Hematopoietic multipotent progenitor cell treated with erythropoietin and hydrocortisone succinate and interleukin-3 and kit ligand, for 4 days (in vitro differentiated cells): ENCODE data around the gene MARVELD2.
"Not testable (repeated sequence)": the region's sequence is repeated elsewhere in the genome, so short reads cannot be mapped to it uniquely, and the experiment has no call there.

Experiments
- DNase-seq: peaks from one replicate; pipeline ENCODE4 v3.0.0-alpha.2; 2015

Gene MARVELD2

DNA sequence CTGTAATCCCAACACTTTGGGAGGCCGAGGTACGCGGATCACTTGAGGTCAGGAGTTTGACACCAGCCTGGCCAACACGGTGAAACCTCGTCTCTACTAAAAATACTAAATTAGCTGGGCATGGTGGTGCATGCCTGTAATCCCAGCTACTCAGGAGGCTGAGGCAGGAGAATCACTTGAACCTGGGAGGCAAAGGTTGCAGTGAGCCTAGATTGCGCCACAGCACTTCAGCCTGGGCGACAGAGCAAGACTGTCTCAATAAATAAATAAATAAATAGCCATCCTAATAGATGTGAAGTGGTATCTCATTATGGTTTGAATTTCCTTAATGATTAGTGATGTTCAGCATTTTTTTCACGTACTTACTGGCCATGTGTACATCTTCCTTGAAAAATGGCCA, 35.6 kb downstream of the MARVELD2 start:
- not testable (repeated sequence) for DNase-seq

DNA sequence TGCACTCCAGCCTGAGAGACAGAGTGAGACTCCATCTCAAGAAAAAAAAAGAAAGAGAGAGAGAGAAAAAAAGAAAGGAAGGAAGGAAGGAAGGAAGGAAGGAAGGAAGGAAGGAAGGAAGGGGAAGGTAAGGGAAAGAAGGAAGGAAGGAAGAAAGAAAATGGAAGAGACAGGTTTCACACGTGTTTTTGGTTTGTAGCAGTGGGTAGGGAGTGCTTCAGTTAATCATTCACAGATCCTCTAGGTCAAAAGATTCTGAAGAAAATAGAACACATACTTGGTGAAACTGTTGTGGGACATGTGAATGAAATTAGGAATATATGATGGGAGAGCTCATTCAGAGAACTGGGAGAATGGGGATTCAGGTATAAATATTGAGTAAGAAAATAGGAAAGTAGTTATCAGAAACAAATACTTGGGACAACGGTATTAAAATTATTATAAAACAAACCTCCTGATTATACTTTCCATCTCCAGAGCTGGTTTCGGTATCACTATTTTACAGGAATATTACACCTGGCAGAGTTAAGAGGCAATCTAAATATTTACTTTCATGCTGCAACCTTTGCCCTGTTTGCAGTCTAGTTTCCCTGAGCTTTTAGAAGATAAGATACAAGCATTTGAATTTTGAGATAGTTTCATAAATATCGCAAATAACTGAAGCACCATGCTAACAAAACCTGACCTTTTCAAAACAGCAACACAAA, 37.2 kb downstream of the MARVELD2 start:
- no peak for DNase-seq

- not testable (repeated sequence) for DNase-seq
These were observed 38.6 kb downstream of the MARVELD2 start for GRCh38 chr5:69453487-69453886.

GRCh38 chr5:69454460-69455249, 39.7 kb downstream of the MARVELD2 start:
- no peak for DNase-seq

- DNase-seq = not testable (repeated sequence)
These were observed 40.6 kb downstream of the MARVELD2 start for GRCh38 chr5:69455428-69455988.

GRCh38 chr5:69462170-69462569, 47.3 kb downstream of the MARVELD2 start:
- no peak for DNase-seq

DNA sequence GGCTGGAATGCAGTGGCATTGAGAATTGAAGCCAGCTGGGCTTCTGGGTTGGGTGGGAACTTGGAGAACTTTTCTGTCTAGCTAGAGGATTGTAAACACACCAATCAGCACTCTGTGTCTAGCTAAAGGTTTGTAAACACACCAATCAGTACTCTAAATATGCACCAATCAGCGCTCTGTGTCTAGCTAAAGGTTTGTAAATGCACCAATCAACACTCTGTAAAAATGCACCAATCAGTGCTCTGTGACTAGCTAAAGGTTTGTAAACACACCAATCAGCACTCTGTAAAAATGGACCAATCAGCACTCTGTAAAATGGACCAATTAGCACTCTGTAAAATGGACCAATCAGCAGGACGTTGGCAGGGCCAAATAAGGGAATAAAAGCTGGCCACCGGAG, 51.5 kb downstream of the MARVELD2 start:
- not testable (repeated sequence) for DNase-seq

DNA sequence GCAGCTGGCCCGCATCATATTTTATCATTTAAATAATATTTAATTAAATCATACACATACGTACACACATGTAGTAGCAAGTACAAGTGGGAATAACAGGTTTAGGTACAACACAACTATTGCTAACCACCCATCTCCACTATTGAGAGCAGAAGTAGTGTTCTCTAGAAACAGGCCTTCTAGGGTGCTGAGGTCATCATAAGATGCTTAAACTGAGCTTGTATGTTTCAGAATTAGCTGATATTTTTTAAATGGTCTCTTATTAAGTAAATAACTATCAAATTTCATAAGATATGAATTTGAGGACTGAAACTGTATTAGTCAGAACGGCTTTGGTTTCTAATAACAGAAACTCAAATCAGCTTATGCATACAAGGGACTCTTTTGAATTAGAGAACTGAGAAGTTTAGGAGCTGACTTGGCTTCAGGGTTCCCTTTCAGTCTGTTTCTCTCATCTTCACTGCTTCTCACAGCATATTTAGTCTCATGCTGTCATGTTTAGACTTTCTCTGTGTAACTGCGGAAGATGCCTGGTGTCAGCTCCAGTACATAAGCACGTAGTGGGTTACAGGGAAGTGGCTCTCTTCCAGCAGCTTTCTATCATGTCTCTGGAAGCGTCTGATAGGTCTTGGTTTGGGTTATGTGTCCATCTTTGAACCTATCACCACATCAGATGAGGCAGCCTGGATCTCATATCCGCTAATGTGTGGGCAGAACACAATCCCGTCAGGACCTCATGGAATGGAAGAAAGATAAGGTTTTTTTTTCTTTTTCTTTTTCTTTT, 52.7 kb downstream of the MARVELD2 start:
- no peak for DNase-seq

- no peak for DNase-seq
These were observed 53.7 kb downstream of the MARVELD2 start for GRCh38 chr5:69468631-69469030.

GRCh38 chr5:69471516-69471915, 56.6 kb downstream of the MARVELD2 start:
- DNase-seq = not testable (repeated sequence)

- not testable (repeated sequence) for DNase-seq
These were observed 57.7 kb downstream of the MARVELD2 start for GRCh38 chr5:69472535-69473143.

- DNase-seq = no peak
These were observed 62.3 kb downstream of the MARVELD2 start for GRCh38 chr5:69477170-69477569.

DNA sequence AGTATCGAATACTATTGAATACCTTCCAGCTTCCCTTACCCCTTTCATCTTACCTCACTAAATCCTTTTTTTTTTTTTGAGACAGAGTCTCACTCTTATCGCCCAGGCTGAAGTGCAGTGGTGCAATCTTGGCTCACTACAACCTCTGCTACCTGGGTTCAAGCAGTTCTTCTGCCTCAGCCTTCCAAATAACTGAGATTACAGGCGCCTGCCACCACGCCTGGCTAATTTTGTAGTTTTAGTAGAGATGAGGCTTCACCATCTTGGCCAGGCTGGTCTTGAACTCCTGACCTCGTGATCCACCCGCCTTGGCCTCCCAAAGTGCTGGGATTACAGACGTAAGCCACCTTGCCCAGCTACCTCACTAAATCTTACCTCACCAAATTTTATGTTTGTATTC, 63.4 kb downstream of the MARVELD2 start:
- DNase-seq = not testable (repeated sequence)

- peak; percentile 57 for DNase-seq
These were observed 70.0 kb downstream of the MARVELD2 start for GRCh38 chr5:69484891-69485290.

GRCh38 chr5:69485471-69485870, 70.6 kb downstream of the MARVELD2 start:
- DNase-seq = no peak

DNA sequence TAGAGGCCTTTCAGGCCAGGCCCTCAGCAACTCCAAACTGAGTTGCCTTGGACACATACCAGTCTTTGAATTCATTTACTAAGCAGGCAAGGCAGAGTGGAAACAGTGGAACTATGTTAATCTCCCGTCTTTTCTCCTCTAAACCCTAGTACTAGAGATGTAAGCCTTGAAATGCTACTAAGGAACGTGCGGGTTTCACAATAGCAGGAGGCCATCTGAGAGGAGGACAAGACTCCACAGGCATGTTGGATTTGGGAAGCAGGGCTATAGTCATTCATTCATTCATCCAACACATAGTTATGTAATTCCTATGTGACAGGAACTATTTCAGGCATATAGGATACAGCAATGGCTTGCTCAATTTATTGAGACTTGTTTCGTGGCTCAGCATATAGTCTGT, 74.3 kb downstream of the MARVELD2 start:
- no peak for DNase-seq

DNA sequence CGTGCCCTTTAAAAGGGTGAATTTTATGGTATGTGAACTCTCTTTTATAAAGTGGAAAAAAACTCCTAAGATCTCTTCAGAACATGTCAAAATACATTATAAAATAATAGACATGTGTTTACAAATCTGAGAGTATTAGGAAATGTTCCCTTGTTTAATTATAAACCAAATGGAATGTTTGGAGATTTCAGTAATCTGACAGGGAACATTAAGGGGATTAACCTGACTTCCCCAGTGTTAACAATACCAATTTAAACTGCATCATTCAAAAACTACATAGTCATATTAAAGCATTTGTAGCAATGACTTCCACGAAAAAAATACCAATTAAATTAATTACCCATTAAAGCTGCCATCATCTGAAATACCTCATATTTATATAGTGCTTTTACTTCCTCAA, 76.1 kb downstream of the MARVELD2 start:
- DNase-seq = no peak

DNA sequence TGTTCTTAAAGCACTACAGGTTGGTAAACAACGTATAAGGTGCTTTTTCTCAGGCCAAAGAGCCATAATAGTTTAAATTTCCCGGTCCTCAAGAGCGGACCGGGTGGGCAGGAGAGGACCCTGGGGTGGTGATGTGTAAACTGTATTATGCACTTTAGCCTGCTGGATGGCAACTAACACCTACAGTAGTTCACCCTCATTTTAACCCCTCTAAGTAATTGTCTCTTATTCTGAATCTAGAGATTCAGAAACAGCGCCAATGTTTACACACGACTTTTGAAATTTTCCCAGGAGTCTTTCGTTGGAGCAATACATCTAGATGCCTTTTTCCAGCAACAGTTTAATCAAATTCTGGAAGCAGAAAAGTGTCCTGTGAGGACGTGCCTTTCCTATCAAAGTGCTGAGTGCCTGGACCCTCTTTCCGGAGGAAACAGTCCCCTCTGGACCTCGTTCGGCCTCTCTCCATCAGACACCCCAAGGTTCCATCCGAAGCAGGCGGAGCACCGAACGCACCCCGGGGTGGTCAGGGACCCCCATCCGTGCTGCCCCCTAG, 77.0 kb downstream of the MARVELD2 start:
- no peak for DNase-seq

DNA sequence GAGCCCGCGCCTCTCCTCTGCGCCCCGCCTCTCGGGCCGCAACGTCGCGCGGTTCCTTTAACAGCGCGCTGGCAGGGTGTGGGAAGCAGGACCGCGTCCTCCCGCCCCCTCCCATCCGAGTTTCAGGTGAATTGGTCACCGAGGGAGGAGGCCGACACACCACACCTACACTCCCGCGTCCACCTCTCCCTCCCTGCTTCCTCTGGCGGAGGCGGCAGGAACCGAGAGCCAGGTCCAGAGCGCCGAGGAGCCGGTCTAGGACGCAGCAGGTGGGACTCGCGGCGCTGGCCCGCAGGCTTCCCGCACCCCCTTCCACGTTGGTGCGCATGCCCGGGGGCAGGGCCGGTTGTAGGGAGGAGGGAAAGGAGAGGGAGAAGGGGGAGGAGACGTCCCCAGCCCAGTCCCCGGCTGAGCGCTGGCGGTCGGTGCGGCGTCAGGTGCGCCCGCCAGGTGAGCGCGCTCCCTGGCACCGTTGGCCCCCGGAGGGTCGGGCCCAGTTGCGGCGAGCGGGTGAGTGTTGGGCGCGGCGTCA, 77.5 kb downstream of the MARVELD2 start, which contains the start of gene OCLN:
Gene OCLN, plus strand, starts transcription at position 400 of the 532 bp plus-strand sequence. CDS start 11,455 bp downstream, outside the sequence.
- DNase-seq = peak; percentile 66

GRCh38 chr5:69492923-69493395, 78.0 kb downstream of the MARVELD2 start:
- peak; percentile 68 for DNase-seq

GRCh38 chr5:69493396-69494133, 78.6 kb downstream of the MARVELD2 start:
- DNase-seq = peak; percentile 77
